GM18951 (cell line): ENCODE measurements around the gene UBR2.
"Not testable (repeated sequence)": the region's sequence is repeated elsewhere in the genome, so short reads cannot be mapped to it uniquely, and the experiment has no call there.

Experiments
- POLR2A ChIP-seq: IDR thresholded peaks from 4 replicates; pipeline ENCODE4 v1.6.1; 2011; ENCODE audit warnings: mild to moderate bottlenecking; ENCODE audit not compliant: insufficient read length, insufficient read depth; ENCODE audit errors: extremely low read depth
- in situ Hi-C: fragments of 300-500 bp; cut with MboI; formaldehyde crosslinking; loops from one replicate; pipeline ENCODE4 v1.12.0; 2022; ENCODE audit warnings: low sequenced_read_pairs, mixed read lengths, inconsistent platforms; ENCODE audit not compliant: unreplicated experiment

UBR2 gene

DNA sequence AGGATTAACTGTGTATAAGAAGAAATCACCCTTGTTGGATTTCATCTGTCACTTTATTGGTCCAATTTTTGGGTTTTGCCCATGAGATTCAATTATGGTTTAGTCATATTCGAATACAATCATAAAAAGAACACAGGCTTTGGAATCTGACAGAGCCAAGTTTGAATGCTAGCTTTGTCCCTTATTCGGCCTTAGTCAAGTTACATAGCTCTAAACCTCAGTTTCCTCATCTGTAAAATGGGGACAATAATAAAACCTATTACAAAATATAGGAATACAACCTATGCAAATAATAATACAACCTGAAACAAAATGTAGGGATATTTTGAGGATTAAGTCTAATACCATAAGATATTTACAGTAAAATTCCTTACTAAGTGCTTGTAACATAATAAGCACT lies 100.9 kb downstream of the UBR2 start:
- in situ Hi-C loops, result loop anchor here (10.0 kb wide), 1 partner anchor 210 kb away; the partner anchor contains the start of gene RPL7L1
- TF ChIP-seq POLR2A, result no peak

DNA sequence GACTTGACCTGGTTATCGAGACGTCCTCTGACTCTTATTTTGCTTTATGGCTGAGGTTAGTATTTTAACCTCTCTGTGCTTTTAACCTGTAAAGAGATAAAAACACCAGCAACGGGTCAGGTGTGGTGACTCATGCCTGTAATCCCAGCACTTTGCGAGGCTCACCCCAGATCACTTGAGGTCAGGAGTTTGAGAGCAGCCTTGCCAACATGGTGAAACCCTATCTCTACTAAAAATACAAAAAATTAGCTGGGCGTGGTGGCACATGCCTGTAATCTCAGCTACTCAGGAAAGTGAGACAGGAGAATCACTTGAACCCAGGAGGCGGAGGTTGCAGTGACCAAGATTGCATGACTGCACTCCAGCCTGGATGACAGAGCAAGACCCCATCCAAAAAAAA lies 110.5 kb downstream of the UBR2 start:
- in situ Hi-C loops, result not testable (repeated sequence)

DNA sequence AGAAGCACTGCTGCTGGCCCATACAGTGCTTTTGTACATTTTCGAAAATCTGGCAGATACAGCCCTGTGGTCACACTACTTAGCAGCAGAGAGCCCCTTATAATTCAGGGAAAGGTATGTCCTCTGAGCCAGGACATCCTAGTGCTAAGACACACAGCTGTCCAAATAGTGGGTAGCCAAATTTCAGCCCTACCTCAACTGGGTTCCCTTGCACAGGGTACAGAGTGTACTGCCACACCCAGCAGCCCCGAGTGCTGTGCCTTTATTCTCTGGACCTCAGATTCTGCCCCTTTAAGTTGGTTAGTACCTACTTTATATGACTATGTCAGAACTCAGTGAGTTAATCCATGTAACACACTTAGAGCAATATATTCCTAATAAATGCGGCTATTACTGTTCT lies 111.0 kb downstream of the UBR2 start:
- TF ChIP-seq POLR2A, result no peak
- in situ Hi-C loops, result no loop called here

DNA sequence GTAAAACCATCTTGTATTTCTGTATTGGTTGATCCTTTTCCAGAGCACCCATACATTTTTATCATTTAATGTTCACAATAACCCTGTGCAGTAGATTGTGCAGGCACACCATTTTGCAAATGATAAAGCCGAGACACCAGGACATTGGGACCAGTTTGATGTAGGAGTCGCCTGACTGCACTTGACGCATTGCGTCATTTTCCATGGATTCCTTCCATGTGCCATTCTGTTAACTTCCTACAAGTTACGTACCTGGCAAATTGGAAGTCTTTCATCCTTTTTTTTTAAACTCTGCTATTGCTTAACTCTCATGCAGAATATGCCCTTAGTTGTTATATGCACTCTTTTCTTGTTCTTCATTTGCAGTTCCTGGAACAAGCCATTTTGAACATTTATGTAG lies 115.5 kb downstream of the UBR2 start:
- TF ChIP-seq POLR2A, result no peak
- in situ Hi-C loops, result no loop called here

DNA sequence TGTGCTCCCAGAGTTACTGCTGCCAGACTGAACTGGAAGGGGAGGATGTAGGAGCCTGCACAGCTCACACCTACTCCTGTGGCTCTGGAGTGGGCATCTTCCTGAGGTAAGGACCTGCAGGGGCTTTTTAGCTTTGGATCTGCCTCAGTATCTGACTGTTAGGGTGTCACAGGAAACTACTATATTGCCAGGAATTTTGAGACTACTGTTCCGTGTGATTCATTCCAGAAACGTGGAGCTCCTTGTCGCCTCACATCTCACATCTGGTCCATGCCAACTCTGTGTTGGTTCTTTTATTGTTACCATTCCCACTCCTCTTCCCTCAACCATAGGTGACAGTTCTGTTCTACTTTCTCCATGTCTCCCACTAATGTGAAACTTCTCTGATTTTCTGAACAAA lies 124.5 kb downstream of the UBR2 start:
- TF ChIP-seq POLR2A, result no peak
- in situ Hi-C loops, result no loop called here

DNA sequence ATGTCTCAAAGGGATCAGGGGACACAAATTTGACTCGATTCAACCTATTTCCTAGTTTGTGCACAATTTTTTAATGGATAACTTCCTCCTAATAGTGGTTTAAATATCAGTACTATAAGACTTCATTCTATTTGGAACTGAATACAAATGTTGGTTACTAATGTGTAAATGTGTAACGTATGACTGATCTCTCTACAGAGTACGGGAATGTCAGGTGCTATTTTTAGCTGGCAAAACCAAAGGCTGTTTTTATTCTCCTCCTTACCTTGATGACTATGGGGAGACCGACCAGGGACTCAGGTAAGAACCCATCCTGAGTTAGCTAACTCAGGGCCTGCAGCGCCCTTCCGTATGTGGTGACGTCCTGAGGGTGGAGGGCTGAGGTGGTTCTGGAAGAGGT lies 125.5 kb downstream of the UBR2 start:
- in situ Hi-C loops, result no loop called here
- no peak for TF ChIP-seq POLR2A

DNA sequence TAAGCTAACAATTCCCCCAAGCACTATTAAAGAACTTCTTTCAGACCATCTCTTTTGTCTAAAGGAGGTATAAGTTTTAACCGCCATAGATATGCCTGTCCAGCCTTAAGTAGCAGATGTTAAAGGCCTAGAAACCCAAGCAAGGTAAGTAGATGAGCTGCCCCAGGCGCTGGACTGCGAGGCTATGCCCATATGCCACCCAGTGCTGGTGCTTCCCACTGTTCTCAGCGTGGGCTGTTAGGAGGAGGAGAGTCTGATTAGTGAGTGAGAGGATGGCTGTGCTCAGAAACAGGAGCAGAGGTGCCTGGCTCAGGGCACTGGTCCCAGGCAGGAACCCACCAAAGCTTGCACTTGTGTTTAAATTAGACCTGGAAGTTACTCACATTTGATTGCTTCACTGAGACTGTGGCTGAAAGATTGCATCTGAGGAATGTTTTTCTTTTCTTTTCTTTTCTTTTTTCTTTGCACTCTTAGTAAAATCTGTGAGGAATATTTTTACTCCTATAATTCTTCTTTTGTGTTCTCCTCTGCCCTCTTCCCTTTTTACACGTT lies 126.4 kb downstream of the UBR2 start:
- TF ChIP-seq POLR2A, result no peak
- in situ Hi-C loops, result no loop called here

DNA sequence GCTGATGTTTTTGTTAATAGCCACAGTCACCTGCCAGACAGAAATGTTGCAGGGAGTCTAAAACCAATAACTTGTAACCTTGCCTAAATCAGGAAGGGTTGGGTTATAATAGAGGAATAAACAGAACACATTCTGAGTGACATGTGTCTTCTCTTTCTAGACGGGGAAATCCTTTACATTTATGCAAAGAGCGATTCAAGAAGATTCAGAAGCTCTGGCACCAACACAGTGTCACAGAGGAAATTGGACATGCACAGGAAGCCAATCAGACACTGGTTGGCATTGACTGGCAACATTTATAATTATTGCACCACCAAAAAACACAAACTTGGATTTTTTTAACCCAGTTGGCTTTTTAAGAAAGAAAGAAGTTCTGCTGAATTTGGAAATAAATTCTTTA lies 127.0 kb downstream of the UBR2 start:
- TF ChIP-seq POLR2A, result no peak
- in situ Hi-C loops, result no loop called here

DNA sequence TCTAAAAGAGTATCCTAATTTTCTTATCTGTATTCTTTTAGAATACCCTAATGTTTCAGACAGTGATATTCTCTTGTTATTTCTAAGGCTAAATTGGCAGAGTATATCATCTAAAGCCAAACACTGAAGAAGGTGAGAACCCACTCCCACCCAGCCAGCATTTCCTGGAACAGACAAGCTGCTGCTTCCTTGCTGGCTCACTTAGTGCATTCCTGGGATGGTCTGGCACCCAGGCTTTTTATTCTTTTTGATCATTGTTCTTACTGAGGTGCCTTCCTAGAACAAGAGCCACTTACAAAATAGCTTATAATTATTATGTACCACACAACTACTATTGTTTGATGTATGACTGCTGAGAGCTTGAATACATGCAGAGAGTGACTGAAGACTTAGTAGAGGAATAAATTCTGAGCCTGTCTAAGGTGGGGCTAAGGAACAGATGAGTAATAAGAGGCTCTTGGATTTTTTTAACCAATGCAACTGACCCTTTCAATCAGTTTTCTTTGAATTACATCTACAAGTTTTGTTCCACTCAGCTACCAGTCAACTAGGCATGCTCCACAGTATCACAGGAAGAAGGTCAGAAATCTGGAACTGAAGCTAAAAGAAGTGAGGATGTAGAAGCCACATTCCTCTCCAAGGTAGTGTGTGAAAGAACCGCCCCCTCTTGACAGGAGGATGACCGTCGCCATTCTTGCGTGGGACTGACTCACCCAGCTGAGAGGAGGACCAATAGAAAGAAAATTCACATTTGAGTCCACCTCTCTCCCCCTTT lies 128.5 kb downstream of the UBR2 start:
- no peak for TF ChIP-seq POLR2A
- in situ Hi-C loops, result no loop called here

DNA sequence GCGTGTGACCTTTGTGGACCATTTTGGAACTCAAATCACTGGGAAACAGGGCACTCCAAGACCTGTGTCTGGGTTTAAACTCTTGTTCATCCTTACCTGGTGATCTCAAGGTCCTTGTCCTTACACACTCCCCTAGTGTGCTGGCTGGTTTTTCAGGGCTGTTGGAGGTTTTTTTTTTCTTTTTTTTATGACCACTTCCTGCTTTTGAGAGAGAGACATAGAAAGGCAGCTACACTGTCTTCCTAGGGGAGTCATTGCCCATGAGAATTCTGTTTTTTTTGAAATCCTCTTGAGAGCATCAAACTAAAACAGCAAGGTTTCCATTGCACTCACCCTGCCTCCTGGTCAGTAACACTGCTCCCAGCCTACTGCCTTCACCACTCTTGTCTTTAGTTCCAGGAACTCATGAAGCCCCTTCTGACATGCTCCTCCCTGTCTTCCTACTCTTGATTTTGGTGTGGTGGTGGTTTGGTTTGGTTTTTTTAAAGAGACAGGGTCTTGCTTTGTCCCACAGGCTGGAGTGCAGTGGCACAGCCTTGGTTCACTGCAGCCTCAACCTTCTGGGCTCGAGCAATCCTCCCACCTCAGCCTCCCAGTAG lies 130.0 kb downstream of the UBR2 start:
- in situ Hi-C loops, result no loop called here
- no peak for TF ChIP-seq POLR2A

DNA sequence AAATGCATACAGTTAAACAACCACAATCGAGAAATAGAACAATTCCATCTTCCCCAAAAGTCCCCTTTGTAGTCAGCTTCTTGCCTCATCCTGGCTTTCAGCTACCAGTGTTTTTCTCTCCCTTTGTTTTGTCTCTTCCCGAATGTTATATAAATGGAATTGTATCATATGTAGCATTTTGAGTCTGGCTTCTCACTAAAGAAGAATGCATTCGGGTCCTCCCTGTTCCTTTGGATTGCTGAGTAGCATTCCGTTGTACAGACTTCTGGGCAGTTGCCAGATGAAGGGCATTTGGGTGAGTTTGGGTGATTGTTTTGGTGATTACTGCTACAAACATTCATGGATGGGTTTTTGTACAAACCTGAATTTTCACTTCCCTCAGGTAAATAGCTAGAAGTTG lies 130.8 kb downstream of the UBR2 start:
- in situ Hi-C loops, result no loop called here
- TF ChIP-seq POLR2A, result no peak

DNA sequence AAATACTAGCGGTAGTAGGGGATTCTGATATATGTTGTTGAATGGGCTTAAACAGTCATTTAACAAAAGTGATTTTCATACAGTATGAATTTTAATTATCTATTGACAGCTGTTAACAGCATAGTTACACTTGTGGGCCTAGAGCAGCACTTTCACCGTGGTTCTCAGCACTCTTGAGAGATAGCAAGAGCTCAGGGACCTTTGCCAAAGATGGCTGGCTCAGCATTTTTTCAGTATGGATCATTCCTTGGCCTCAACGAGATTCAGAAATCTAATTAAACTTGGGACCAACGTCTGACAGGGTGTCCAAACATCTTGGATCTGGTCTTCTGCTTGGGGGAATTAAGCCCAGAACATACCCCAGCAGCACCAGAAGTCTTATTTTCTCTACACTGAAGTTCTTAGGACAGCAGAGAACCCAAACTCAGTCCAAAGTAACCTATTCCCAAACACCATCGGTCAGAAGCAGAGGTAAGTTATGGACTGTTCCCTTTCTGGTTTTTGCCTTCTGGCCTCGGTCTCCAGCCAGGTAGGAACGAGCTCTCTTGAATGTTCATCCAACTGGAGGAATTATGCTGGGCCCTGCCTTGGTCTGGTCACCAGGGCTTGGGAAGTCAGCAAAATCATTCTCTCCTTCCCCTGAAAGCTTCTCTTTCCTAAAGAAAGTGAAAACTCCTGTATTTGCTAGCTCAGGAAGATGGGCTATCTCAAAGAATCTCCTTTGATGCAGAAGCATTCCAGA lies 132.9 kb downstream of the UBR2 start:
- no peak for TF ChIP-seq POLR2A
- in situ Hi-C loops, result no loop called here

DNA sequence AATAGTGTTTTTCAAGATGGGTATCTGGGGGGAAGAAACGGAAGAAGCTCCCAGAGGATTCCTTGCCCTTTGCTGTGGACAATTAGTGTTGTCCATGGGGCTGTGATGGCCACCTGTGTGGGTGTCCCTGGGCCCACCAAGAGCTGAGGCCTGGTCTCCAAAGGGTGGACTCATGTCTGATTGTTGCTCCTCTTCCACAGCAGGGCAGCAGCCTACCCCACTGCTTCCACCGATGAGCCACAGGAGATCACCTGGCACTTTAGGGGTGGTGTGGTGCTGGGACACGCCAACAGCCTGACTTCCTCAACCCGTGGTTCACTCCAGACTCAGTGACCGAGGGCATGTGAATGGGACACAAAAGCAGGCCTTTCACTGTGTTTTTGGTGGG lies 133.4 kb downstream of the UBR2 start:
- in situ Hi-C loops, result no loop called here
- no peak for TF ChIP-seq POLR2A

DNA sequence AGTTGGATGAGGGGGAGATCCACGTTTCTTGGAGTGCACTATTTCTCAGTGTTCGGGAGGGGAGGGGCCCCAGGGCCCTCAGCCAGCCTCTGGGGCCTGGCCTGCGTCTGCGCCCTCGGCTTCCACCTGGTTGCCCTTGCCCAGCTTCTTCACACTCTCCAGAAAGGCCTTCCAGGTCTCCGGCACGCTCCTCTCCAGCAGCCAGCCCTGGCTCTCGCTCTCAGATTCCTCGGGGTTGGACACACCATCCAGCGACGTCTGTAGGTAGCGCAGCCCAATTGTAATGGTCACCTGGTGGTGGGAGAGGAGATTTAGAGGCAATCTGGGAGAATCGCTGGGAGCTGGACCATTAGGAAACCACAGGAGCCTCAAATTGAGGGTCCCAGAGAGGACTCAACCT lies 134.4 kb downstream of the UBR2 start:
- no peak for TF ChIP-seq POLR2A
- in situ Hi-C loops, result no loop called here

DNA sequence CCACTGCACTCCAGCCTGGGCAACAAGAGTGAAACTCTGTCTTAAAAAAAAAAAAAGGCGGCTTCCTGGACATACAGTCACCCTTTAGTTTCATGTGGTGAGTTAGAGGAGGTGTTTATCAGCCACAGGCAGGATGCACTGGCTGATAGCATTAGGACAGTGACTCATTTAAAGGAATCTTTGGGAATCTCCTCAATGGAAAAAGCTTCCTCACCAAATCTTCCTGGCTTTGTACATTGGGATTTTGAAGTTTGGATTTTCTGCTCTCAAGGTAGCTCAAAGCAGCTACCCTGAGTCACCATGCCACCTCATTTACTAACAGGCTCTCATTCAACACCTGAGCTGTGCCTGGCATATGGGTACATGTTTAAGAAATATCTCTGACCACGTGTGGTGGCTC lies 138.4 kb downstream of the UBR2 start:
- TF ChIP-seq POLR2A, result no peak
- in situ Hi-C loops, result no loop called here

DNA sequence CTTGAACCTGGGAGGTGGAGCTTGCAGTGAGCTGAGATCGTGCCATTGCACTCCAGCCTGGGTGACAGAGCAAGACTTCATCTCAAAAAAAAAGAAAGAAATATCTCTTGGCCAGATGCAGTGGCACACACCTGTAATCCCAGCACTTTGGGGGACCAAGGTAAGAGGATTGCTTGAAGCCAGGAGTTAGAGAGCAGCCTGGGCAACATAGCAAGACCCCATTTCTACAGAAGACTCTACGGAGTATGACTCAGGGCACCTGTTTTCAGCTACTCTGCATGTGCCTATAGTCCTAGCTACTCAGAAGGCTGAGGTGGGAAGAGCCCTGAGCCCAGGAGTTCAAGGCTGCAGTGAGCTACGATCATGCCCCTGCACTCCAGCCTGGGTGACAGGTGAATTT lies 139.0 kb downstream of the UBR2 start:
- in situ Hi-C loops, result not testable (repeated sequence)
